ENCODE data around the gene SETBP1. TPM values are rescaled to one million over a fixed set of nuclear protein-coding genes. Genes with fewer than 3 reads are reported as not detected.

Gene SETBP1
- total RNA-seq, 1 experiment from 2014 or later, result 4.0 TPM

DNA sequence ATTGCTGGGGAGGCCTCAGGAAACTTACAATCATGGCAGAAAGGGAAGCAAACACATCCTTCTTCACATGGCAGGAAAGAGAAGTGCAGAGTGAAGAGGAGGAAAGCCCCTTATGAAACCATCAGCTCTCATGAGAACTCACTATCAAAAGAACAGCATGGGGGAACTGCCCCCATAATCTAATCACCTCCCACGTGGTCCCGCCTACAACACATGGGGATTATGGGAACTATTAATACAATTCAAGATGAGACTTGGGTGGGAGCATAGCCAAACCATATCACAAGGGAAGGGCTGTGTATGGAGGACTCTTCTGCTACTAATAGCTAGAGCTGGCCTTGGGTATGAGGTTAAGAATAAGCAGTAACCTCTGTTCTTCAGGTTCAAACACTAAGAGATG is 8.8 kb upstream of the SETBP1 start:
- Histone ChIP-seq H3K27me3 (replicated peaks; ENCODE audit: control insufficient read depth, insufficient read depth, low read length) (no peaks in the 10 kb centered on the region), H3K4me1 (no peaks in the 10 kb centered on the region), H3K36me3 (ENCODE audit: control insufficient read depth, insufficient read depth, low read length) (no peaks in the 10 kb centered on the region), H3K4me3 (ENCODE audit: low read depth, low read length) (no peak overlapping the region), H3K9me3 (no peaks in the 10 kb centered on the region)
- intact Hi-C loops (cut with micrococcal nuclease; ENCODE audit: unreplicated experiment), result no loop called here
- Mint-ChIP-seq H3K4me3 (ENCODE audit: unreplicated experiment) (no peak overlapping the region), H3K36me3 (ENCODE audit: insufficient read depth, unreplicated experiment) (no peaks in the 10 kb centered on the region), H3K27ac (ENCODE audit: unreplicated experiment) (no peak overlapping the region), H3K27me3 (ENCODE audit: insufficient read depth, unreplicated experiment) (no peaks in the 10 kb centered on the region), H3K9me3 (ENCODE audit: unreplicated experiment) (no peaks in the 10 kb centered on the region), H3K4me1 (ENCODE audit: low read depth, unreplicated experiment) (no peaks in the 10 kb centered on the region)
- TF ChIP-seq, protein P1, sequence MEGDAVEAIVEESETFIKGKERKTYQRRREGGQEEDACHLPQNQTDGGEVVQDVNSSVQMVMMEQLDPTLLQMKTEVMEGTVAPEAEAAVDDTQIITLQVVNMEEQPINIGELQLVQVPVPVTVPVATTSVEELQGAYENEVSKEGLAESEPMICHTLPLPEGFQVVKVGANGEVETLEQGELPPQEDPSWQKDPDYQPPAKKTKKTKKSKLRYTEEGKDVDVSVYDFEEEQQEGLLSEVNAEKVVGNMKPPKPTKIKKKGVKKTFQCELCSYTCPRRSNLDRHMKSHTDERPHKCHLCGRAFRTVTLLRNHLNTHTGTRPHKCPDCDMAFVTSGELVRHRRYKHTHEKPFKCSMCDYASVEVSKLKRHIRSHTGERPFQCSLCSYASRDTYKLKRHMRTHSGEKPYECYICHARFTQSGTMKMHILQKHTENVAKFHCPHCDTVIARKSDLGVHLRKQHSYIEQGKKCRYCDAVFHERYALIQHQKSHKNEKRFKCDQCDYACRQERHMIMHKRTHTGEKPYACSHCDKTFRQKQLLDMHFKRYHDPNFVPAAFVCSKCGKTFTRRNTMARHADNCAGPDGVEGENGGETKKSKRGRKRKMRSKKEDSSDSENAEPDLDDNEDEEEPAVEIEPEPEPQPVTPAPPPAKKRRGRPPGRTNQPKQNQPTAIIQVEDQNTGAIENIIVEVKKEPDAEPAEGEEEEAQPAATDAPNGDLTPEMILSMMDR (IDR thresholded peaks at IDR 0.05; ENCODE audit: insufficient read depth in 1 of 2, low read depth in 1 of 2, low read length in 1 of 2, severe bottlenecking in 1 of 2, unreplicated experiment in 1 of 2), result no peak
- CTCF ChIA-PET, result no interaction called here
- DNase-seq, result no peak
- POLR2A ChIA-PET, result no interaction called here
- BruUV-seq (replicated peaks), result no TSS peak

DNA sequence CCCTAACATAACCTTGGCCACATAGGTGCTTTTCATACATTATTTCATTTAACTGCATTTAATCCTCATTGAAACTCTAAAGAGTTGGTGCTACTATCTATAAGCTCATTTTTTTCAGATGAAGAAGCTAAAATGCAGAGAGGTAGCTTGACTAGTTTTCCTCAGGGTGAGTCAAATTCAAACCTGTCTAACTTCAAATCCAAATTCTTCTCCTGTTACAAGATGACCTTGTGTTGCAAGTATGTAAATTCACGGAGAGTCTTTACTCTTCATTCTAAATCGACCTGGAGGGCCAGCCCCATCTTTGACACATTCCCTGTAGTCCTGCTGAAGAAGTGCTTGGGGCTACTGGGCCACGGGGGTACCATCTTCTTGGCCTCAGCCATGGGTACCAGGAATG is 8.2 kb upstream of the SETBP1 start:
- H3K27me3 Mint-ChIP-seq (ENCODE audit: insufficient read depth, unreplicated experiment), result no peaks in the 10 kb centered on the region
- no peak overlapping the region for H3K4me3 ChIP-seq (ENCODE audit: low read depth, low read length)
- POLR2A ChIA-PET, result no interaction called here
- DNase-seq, result no peak
- no peak overlapping the region for H3K27ac Mint-ChIP-seq (ENCODE audit: unreplicated experiment)
- TF ChIP-seq, protein P1 (IDR thresholded peaks at IDR 0.05; ENCODE audit: insufficient read depth in 1 of 2, low read depth in 1 of 2, low read length in 1 of 2, severe bottlenecking in 1 of 2, unreplicated experiment in 1 of 2), result no peak
- no peaks in the 10 kb centered on the region for H3K36me3 ChIP-seq (ENCODE audit: control insufficient read depth, insufficient read depth, low read length)
- no peaks in the 10 kb centered on the region for H3K4me1 ChIP-seq
- H3K9me3 Mint-ChIP-seq (ENCODE audit: unreplicated experiment), result no peaks in the 10 kb centered on the region
- no peak overlapping the region for H3K4me3 Mint-ChIP-seq (ENCODE audit: unreplicated experiment)
- H3K9me3 ChIP-seq, result no peaks in the 10 kb centered on the region
- no peaks in the 10 kb centered on the region for H3K27me3 ChIP-seq (replicated peaks; ENCODE audit: control insufficient read depth, insufficient read depth, low read length)
- CTCF ChIA-PET, result no interaction called here
- H3K4me1 Mint-ChIP-seq (ENCODE audit: low read depth, unreplicated experiment), result no peaks in the 10 kb centered on the region
- no TSS peak for BruUV-seq (replicated peaks)
- no peaks in the 10 kb centered on the region for H3K36me3 Mint-ChIP-seq (ENCODE audit: insufficient read depth, unreplicated experiment)
- intact Hi-C loops (cut with micrococcal nuclease; ENCODE audit: unreplicated experiment), result no loop called here

DNA sequence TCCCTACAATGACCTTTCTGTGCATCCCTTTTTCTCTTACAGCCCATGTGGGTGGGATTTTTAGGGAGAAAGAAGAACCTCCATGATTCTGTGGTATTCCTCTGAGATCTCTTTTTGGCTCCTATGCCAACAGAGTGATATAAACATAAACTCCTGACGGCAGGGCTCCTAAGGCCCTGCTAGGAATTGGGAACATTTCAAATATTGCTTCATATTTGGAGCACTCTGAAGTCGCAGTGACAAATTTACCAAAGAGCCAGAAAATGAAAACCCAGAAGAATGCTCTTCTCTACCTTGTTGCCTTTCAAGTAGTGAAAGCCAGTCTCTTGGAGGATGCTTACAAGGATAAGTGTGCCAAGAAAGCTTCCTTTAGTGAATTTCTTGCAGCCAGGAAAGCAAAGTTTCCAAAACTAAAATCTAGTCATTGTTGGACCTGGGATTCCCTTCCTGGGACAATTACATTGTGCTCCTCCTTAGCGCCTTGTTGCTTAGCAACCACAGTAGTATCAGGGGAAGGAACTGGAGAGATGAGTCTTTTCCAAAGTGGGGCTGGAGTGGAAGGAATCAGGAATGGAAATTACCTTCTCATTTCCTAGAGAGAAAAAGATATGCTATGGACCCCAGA is 7.3 kb upstream of the SETBP1 start:
- Mint-ChIP-seq H3K4me1 (ENCODE audit: low read depth, unreplicated experiment) (no peaks in the 10 kb centered on the region), H3K36me3 (ENCODE audit: insufficient read depth, unreplicated experiment) (no peaks in the 10 kb centered on the region), H3K27ac (ENCODE audit: unreplicated experiment) (no peak overlapping the region), H3K4me3 (ENCODE audit: unreplicated experiment) (no peak overlapping the region), H3K27me3 (ENCODE audit: insufficient read depth, unreplicated experiment) (no peaks in the 10 kb centered on the region), H3K9me3 (ENCODE audit: unreplicated experiment) (no peaks in the 10 kb centered on the region)
- CTCF ChIA-PET, result no interaction called here
- Histone ChIP-seq H3K27me3 (replicated peaks; ENCODE audit: control insufficient read depth, insufficient read depth, low read length) (no peaks in the 10 kb centered on the region), H3K36me3 (ENCODE audit: control insufficient read depth, insufficient read depth, low read length) (no peaks in the 10 kb centered on the region), H3K4me3 (ENCODE audit: low read depth, low read length) (no peak overlapping the region), H3K4me1 (no peaks in the 10 kb centered on the region), H3K9me3 (no peaks in the 10 kb centered on the region)
- DNase-seq, result no peak
- BruUV-seq (replicated peaks), result no TSS peak
- TF ChIP-seq, protein P1 (IDR thresholded peaks at IDR 0.05; ENCODE audit: insufficient read depth in 1 of 2, low read depth in 1 of 2, low read length in 1 of 2, severe bottlenecking in 1 of 2, unreplicated experiment in 1 of 2), result no peak
- intact Hi-C loops (cut with micrococcal nuclease; ENCODE audit: unreplicated experiment), result no loop called here
- POLR2A ChIA-PET, result no interaction called here
